Activated CD4-positive, alpha-beta T cell treated with anti-CD3 and anti-CD28 coated beads for 36 hours (primary cell): ENCODE measurements around the gene FRMD5. TPM values are rescaled to one million over a fixed set of nuclear protein-coding genes. Genes with fewer than 3 reads are reported as not detected.
A peak's percentile ranks its signal among the peaks of the same experiment; 100 is the strongest.

ENCODE experiments used
- ATAC-seq: fragments of 200-7000 bp; cut with Tn5 transposase; one replicate; pipeline ENCODE4 v1.10.0; 2021; ENCODE audit warnings: mild to moderate bottlenecking, moderate library complexity
- CTCF ChIA-PET: fragments of 350-600 bp; sonication (Branson Sonifier 250); formaldehyde crosslinking; loops from one replicate; lab custom pipeline; 2021; ENCODE audit warnings: antibody characterized with exemption; lab: Charles Lee
- POLR2A ChIA-PET: fragments of 350-600 bp; sonication (Branson Sonifier 250); formaldehyde crosslinking; loops from one replicate; lab custom pipeline; 2021; ENCODE audit warnings: antibody characterized with exemption, inconsistent platforms; lab: Charles Lee
- DNase-seq: peaks from one replicate; pipeline ENCODE4 v3.0.0-alpha.2; 2020
- H3K27ac Mint-ChIP-seq: one replicate; pipeline ENCODE4 v1.8.0; 2021; ENCODE audit warnings: mixed read lengths
- H3K27me3 Mint-ChIP-seq: one replicate; pipeline ENCODE4 v1.8.0; 2021; ENCODE audit warnings: mixed read lengths
- H3K36me3 Mint-ChIP-seq: one replicate; pipeline ENCODE4 v1.8.0; 2021; ENCODE audit warnings: low read depth, mixed read lengths
- H3K4me1 Mint-ChIP-seq: one replicate; pipeline ENCODE4 v1.8.0; 2021; ENCODE audit warnings: mixed read lengths
- H3K4me3 Mint-ChIP-seq: one replicate; pipeline ENCODE4 v1.8.0; 2021; ENCODE audit warnings: mild to moderate bottlenecking, moderate library complexity, mixed read lengths
- H3K9me3 Mint-ChIP-seq: one replicate; pipeline ENCODE4 v1.8.0; 2021; ENCODE audit warnings: low read depth, mixed read lengths
- intact Hi-C, 2 experiments: fragments of 100-400 bp; cut with DNase I in 1 of 2; cut with micrococcal nuclease in 1 of 2; formaldehyde crosslinking; loops; one replicate each; pipeline versions ENCODE4 v1.14.2 to v1.15.1; 2022 to 2024; cut with DNase I, micrococcal nuclease
- total RNA-seq, 2 experiments: library from RNA; stranded (reverse); gene quantifications; one replicate each; pipeline ENCODE4 v1.2.3, GENCODE V29; 2021

Gene FRMD5
- total RNA-seq, 2 experiments from 2014 or later = 0.16 to 0.30 TPM

GRCh38 chr15:43821505-43821904, 373.6 kb downstream of the FRMD5 start:
- peaks cover 36% of the 10 kb centered on the region for H3K36me3 Mint-ChIP-seq
- POLR2A ChIA-PET = interaction anchor here (0.6 kb wide), 1 partner anchor 625 kb away, joined by 5 read pairs; no protein-coding TSS in a partner anchor

More at GRCh38 chr15:43821505-43821904, 373.6 kb downstream of the FRMD5 start:
- CTCF ChIA-PET = interaction anchor here (1.4 to 2.1 kb wide), 2 partner anchors 27 to 45 kb away, joined by 4 to 7 read pairs; partner anchors contain the start of gene ELL3
- Mint-ChIP-seq H3K4me3 (peak overlapping the region; percentile 47), H3K9me3 (no peaks in the 10 kb centered on the region), H3K27ac (peak overlapping the region; percentile 37), H3K27me3 (no peaks in the 10 kb centered on the region), H3K4me1 (peaks cover 53% of the 10 kb centered on the region)
- no peak for ATAC-seq
- intact Hi-C loops = loop anchor here in 1 of 2 experiments (10.0 kb wide), 1 partner anchor 713 kb away; the partner anchor contains the start of gene EIF3J
- no peak for DNase-seq

Other genes with a start within 250 kb of the FRMD5 start
- gene GOLM2, start 93.4 kb upstream of the FRMD5 start, total RNA-seq = 10 to 100 TPM; 27.9 to 36.0 TPM
- 100 to 1,000 TPM in 1 of 2 experiments, 10 to 100 TPM in 1; 80.7 to 107 TPM for gene CTDSPL2, start 232.4 kb upstream of the FRMD5 start, total RNA-seq